ENCODE measurements around the gene MTUS2.

The MTUS2 gene

DNA sequence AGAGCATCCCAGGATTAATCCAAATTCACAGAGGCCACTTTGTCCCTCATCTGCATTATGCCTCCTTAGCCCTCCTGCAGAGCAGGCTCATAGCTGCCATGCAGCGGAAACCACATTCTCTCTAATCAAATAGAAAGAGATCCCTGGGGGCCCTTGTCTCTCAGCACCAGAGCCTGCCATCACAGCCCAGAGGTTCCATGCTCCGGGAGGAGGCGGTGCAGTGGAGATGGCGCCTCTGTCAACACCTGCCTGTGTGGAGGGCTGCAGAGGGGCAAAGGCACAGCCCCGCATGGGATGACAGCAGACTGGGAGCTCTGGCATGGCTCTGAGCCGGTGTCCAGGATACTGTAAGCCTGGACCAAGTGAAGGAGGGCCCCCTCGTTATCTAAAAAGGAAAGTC lies 664.1 kb downstream of the MTUS2 start:
- no peak overlapping the region for H3K27ac ChIP-seq
- TF ChIP-seq, protein P1, sequence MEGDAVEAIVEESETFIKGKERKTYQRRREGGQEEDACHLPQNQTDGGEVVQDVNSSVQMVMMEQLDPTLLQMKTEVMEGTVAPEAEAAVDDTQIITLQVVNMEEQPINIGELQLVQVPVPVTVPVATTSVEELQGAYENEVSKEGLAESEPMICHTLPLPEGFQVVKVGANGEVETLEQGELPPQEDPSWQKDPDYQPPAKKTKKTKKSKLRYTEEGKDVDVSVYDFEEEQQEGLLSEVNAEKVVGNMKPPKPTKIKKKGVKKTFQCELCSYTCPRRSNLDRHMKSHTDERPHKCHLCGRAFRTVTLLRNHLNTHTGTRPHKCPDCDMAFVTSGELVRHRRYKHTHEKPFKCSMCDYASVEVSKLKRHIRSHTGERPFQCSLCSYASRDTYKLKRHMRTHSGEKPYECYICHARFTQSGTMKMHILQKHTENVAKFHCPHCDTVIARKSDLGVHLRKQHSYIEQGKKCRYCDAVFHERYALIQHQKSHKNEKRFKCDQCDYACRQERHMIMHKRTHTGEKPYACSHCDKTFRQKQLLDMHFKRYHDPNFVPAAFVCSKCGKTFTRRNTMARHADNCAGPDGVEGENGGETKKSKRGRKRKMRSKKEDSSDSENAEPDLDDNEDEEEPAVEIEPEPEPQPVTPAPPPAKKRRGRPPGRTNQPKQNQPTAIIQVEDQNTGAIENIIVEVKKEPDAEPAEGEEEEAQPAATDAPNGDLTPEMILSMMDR (IDR thresholded peaks at IDR 0.05) = no peak
- TF ChIP-seq ZFX (IDR thresholded peaks at IDR 0.05; ENCODE audit: borderline replicate concordance) = no peak

DNA sequence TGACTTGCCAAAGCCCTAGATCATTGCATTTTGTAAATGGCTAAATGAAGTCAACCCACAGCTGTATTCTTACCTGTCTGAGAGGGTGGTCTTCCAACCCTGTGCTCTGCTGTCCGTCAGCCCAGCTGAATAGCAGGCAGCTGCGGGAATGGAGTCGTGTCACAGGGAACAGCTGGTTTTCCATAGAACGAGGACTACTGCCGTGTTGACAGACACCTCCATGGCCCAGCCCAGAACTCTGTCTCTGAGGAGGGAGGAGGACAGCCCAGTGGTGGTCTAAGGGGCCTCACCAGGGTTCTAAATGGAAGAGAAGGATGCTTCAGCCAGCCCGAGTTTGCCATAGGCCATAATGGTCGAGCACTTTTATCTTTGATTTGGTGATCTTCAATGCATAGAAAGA lies 664.7 kb downstream of the MTUS2 start:
- no peak for TF ChIP-seq ZFX (IDR thresholded peaks at IDR 0.05; ENCODE audit: borderline replicate concordance)
- TF ChIP-seq, protein P1 (IDR thresholded peaks at IDR 0.05) = no peak

DNA sequence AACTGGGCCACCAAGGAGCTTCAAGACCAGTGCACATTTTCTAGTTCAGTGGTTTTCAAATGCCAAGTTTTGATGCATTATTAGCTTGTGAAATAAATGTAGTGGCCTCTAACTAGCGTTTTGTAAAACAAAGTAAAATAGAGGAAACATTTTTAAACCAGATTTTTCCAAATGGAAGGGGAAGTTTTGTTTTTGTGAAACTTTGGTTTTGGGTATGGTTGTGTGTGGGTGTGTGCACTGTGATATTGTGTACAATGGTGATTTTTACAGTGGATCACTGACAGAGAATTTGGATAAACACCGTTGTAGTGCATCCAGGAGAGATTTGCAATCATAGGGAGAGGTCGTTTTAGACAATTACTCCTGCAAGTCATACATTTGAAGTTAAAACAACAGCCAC lies 666.4 kb downstream of the MTUS2 start:
- no peak overlapping the region for H3K27ac ChIP-seq
- TF ChIP-seq ZFX (IDR thresholded peaks at IDR 0.05; ENCODE audit: borderline replicate concordance) = no peak
- TF ChIP-seq, protein P1 (IDR thresholded peaks at IDR 0.05) = no peak

More for the DNA sequence above, 664.7 kb downstream of the MTUS2 start:
- no peak overlapping the region for H3K27ac ChIP-seq

DNA sequence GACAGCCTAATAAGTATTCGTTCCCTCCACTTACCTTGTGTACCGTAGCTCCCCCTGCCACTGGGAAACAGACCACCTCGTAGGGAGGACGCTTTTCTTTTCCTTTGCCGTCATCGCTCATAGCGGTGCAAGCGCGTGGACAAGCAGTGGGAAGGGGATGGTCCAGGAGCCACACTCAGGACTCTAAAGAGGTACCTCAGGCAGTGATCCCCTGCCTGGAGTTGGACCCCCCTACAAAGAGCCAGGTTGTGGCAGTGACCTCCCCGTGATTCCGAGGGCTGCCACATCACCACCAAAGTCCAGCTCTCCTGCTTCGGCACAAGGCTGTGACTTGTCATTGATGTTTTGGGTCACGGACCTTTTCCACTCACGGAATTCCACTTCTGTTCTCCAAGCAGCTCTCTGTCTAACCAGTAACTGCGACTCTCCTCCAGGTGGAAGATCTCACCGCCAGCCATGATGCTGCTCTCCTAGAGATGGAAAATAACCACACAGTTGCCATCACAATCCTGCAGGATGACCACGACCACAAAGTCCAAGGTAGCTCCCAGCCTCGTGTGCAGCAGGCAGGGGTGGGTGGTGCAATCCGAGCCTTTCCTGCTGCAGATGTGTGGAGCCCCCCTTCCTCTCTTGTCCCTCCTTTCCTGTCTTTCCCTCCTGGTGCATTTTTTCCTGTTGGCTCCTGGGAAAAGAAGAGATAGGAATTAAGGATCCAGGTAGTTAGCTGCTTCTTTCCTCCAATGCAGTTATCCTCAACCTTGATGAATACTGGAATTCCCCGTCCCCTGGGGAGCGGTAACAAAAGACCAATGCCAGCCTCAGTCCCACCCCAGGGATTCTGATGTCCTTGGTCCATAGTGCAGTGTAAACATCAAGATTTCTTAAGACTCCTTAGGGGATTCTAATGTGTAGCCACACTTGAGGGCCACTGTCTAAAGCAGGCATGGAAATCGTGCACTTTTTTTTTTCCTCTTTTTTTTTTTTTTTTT lies 667.6 kb downstream of the MTUS2 start:
- TF ChIP-seq, protein P1 (IDR thresholded peaks at IDR 0.05) = no peak
- TF ChIP-seq ZFX (IDR thresholded peaks at IDR 0.05; ENCODE audit: borderline replicate concordance) = no peak
- H3K27ac ChIP-seq = no peak overlapping the region

DNA sequence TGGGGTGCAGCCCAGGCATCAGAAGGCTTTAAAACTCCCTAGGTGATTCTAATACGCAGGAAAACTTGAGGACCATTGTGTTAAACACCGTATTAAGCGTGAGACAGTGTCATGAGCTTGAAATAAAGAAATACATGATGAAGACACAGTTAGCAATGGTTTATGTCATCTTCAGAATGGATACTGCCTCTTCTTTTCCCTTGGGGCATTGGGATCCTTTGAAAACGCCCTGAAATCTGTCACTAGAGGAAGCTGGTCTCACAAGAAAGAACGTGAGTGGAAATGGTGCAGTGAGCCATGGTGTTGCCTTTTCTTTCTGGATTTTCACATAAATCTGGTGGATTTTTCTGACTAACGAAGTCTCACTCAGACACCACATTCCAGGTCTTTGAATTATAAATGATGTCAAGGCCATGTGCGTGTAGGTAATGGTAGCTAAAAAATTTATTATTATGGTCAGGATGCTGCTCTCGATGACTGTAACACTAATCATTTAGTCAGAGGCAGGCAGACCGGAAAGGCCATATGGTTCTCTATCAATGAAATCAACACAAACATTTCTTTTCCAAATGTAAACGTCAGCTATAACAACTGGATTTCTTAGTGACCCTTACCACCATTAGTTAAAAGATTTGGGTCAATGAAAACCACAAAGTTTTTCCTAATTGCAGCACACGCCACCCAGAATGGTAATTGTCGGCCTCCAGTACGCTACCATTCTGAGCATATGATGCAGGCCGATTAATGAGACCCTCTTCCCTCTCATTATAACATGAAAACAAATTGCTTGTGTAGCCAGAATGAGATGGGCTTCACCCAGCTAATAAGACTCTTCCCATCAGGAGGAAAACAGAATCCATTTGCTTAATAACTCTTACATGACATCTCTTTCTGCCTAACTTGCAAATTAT lies 669.8 kb downstream of the MTUS2 start:
- H3K27ac ChIP-seq = no peak overlapping the region
- no peak for TF ChIP-seq ZFX (IDR thresholded peaks at IDR 0.05; ENCODE audit: borderline replicate concordance)

DNA sequence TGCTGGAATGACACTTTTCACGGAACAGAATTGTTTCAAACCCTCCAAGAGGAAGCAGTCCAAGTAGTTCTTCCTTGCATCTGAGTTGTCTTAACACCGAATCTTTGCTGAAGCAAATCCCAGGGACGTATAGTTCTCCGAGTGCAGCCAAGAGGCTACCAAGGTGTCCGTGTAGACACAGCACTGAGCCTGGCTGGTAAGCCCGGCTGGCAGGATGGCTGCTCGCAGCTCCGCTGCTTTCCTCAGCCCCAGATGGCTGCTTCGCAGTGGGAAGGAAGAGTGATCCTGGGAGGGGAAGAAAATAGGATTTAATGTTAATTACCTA lies 670.4 kb downstream of the MTUS2 start:
- no peak overlapping the region for H3K27ac ChIP-seq
- TF ChIP-seq, protein P1 (IDR thresholded peaks at IDR 0.05) = no peak

DNA sequence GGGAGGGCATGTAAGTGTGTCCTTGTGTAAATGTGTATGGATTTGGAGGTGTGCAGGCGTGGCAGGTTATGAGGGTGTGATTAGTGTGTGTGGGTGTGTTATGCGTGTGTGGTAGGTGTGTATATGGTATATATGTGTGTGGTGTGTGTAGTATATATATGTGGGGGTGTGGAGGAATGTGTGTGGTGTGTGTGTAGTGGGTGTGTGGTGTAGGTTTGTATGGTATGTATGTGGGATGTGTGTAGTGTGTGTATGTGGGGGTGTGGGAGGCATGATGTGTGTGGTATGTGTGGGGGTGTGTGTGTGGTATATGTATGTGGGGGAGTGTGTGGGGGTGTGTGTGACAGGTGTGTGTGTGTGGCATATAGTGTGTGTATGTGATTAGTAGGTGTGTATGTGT lies 671.1 kb downstream of the MTUS2 start:
- TF ChIP-seq ZFX (IDR thresholded peaks at IDR 0.05; ENCODE audit: borderline replicate concordance) = no peak
- TF ChIP-seq, protein P1 (IDR thresholded peaks at IDR 0.05) = no peak
- H3K27ac ChIP-seq = no peak overlapping the region

All from 22Rv1 (cell line).